ENCODE results near the gene ZFHX2. TPM values are rescaled to one million over a fixed set of nuclear protein-coding genes. Genes with fewer than 3 reads are reported as not detected.
A peak's percentile ranks its signal among the peaks of the same experiment; 100 is the strongest.

Gene ZFHX2
- total and polyA plus RNA-seq, 2 of the 13 experiments (the other 11 are each of a cell fraction or from before 2014, with no cell fraction given) = 0.17 to 0.44 TPM

DNA sequence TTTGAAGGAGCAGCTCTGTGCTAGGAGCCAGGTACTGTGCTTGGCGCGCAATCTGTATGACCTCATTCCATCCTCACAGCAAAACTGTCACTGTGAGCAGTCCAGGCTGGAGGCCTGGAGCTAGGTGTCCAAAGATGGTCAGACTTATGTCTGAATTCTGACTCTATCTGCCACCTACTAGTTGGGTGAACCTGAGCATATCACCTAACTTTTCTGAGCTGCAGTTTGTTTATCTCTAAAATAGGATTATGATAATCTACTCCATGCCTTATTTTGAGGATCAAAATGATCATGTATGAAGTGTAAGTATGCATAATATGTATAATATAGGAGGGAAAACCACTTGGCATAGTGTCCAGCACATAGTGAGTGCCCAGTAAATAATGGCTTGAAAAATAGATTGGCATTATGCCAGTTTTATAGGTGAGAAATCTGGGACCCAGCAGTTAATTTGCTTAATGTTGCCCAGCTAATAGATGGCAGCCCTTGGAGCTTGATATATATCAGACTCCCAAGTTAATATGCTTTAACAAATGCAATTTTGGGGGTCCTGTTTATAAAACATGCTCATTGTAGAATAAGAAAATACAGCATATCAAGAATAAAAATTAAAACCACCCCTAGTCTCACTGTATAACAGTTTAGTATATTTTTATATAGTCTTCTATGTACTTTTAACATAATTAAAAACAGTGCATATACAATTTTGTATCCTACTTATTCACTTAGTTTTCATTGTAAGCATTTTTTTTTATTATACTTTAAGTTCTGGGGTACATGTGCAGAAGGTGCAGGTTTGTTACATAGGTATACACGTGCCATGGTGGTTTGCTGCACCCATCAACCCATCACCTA, 31.6 kb upstream of the ZFHX2 start (continued):
- TF ChIP-seq, protein P1, sequence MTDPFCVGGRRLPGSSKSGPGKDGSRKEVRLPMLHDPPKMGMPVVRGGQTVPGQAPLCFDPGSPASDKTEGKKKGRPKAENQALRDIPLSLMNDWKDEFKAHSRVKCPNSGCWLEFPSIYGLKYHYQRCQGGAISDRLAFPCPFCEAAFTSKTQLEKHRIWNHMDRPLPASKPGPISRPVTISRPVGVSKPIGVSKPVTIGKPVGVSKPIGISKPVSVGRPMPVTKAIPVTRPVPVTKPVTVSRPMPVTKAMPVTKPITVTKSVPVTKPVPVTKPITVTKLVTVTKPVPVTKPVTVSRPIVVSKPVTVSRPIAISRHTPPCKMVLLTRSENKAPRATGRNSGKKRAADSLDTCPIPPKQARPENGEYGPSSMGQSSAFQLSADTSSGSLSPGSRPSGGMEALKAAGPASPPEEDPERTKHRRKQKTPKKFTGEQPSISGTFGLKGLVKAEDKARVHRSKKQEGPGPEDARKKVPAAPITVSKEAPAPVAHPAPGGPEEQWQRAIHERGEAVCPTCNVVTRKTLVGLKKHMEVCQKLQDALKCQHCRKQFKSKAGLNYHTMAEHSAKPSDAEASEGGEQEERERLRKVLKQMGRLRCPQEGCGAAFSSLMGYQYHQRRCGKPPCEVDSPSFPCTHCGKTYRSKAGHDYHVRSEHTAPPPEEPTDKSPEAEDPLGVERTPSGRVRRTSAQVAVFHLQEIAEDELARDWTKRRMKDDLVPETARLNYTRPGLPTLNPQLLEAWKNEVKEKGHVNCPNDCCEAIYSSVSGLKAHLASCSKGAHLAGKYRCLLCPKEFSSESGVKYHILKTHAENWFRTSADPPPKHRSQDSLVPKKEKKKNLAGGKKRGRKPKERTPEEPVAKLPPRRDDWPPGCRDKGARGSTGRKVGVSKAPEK (CRISPR knock-in tag; IDR thresholded peaks at IDR 0.05; ENCODE audit: borderline replicate concordance) = no peak
- TF ChIP-seq ZBTB2 (CRISPR knock-in tag; IDR thresholded peaks at IDR 0.05; ENCODE audit: low read depth) = no peak
- 0 out of 2 replicates have a peak, but pooled peaks have one; percentile 54 for TF ChIP-seq ZNF44 (CRISPR knock-in tag; IDR thresholded peaks at IDR 0.05)
- TF ChIP-seq, protein P2, sequence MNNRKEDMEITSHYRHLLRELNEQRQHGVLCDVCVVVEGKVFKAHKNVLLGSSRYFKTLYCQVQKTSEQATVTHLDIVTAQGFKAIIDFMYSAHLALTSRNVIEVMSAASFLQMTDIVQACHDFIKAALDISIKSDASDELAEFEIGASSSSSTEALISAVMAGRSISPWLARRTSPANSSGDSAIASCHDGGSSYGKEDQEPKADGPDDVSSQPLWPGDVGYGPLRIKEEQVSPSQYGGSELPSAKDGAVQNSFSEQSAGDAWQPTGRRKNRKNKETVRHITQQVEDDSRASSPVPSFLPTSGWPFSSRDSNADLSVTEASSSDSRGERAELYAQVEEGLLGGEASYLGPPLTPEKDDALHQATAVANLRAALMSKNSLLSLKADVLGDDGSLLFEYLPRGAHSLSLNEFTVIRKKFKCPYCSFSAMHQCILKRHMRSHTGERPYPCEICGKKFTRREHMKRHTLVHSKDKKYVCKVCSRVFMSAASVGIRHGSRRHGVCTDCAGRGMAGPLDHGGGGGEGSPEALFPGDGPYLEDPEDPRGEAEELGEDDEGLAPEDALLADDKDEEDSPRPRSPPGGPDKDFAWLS (CRISPR knock-in tag; IDR thresholded peaks at IDR 0.05; ENCODE audit: borderline replicate concordance) = no peak
- no peak for TF ChIP-seq ZNF766 (CRISPR knock-in tag; IDR thresholded peaks at IDR 0.05; ENCODE audit: borderline replicate concordance)
- TF ChIP-seq, protein P3, sequence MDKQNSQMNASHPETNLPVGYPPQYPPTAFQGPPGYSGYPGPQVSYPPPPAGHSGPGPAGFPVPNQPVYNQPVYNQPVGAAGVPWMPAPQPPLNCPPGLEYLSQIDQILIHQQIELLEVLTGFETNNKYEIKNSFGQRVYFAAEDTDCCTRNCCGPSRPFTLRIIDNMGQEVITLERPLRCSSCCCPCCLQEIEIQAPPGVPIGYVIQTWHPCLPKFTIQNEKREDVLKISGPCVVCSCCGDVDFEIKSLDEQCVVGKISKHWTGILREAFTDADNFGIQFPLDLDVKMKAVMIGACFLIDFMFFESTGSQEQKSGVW (CRISPR knock-in tag; IDR thresholded peaks at IDR 0.05; ENCODE audit: borderline replicate concordance) = peak; percentile 11; the same call in 1 of the 2 replicates
- TF ChIP-seq MYNN (CRISPR knock-in tag; IDR thresholded peaks at IDR 0.05; ENCODE audit: low read depth) = no peak
- peak; percentile 5; the same call in 1 of the 2 replicates for TF ChIP-seq RFXANK (CRISPR knock-in tag; IDR thresholded peaks at IDR 0.05)
- TF ChIP-seq ZNF251 (CRISPR knock-in tag; IDR thresholded peaks at IDR 0.05) = no peak
- 0 out of 2 replicates have a peak, but pooled peaks have one; percentile 13 for TF ChIP-seq PPARG (CRISPR knock-in tag; conservative IDR thresholded peaks at IDR 0.05)
- no peak for TF ChIP-seq ELF4 (CRISPR knock-in tag; IDR thresholded peaks at IDR 0.05; ENCODE audit: borderline replicate concordance)
- no peak for TF ChIP-seq ZNF777 (CRISPR knock-in tag; IDR thresholded peaks at IDR 0.05)
- TF ChIP-seq ZHX2 (IDR thresholded peaks at IDR 0.05; ENCODE audit: low read depth) = 0 out of 2 replicates have a peak, but pooled peaks have one; percentile 17
- TF ChIP-seq ZHX2 (CRISPR knock-in tag; IDR thresholded peaks at IDR 0.05; ENCODE audit: borderline replicate concordance) = no peak; the same call in 1 of the 2 replicates
- TF ChIP-seq ZFP90 (CRISPR knock-in tag; IDR thresholded peaks at IDR 0.05; ENCODE audit: borderline replicate concordance) = peak; percentile 5; the same call in 1 of the 2 replicates

Measured in HepG2 (cell line).